Naive thymus-derived CD8-positive, alpha-beta T cell (primary cell): Measurements from ENCODE around the gene KCNH5. TPM values are rescaled to one million over a fixed set of nuclear protein-coding genes. Genes with fewer than 3 reads are reported as not detected.
A peak's percentile ranks its signal among the peaks of the same experiment; 100 is the strongest.

Experiments used
- ATAC-seq, 2 donors: fragments of 150-1000 bp; cut with Tn5 transposase in 1 of 2; sonication (Bioruptor Pico), chemical (Tn5 transposase) in 1 of 2; 1 replicate in 1 of 2; 2 replicates in 1 of 2; pipeline ENCODE4 v1.10.0; 2021; ENCODE audit warnings: mild to moderate bottlenecking in 2 of 2, moderate library complexity in 2 of 2
- POLR2A ChIA-PET: fragments of 350-600 bp; sonication (Branson Sonifier 250); formaldehyde crosslinking; loops from one replicate; lab custom pipeline; 2021; ENCODE audit warnings: antibody characterized with exemption; lab: Charles Lee
- DNase-seq, 10 donors: peaks; one replicate each; pipeline versions ENCODE4 v3.0.0 to v3.0.0-alpha.2; 2020 to 2022
- H3K27ac Mint-ChIP-seq, 10 donors: one replicate each; pipeline ENCODE4 v1.8.0; 2020 to 2022; ENCODE audit warnings: mild to moderate bottlenecking in 10 of 10, mixed read lengths in 10 of 10, moderate library complexity in 4 of 10, inconsistent platforms in 1 of 10
- H3K27me3 Mint-ChIP-seq, 5 donors: one replicate each; pipeline ENCODE4 v1.8.0; 2021 to 2022; ENCODE audit warnings: mixed read lengths in 5 of 5
- H3K36me3 Mint-ChIP-seq, 3 donors: one replicate each; pipeline ENCODE4 v1.8.0; 2020 to 2022; ENCODE audit warnings: mixed read lengths in 3 of 3, mild to moderate bottlenecking in 2 of 3, inconsistent platforms in 1 of 3
- H3K4me1 Mint-ChIP-seq, 4 donors: one replicate each; pipeline ENCODE4 v1.8.0; 2021 to 2022; ENCODE audit warnings: mixed read lengths in 4 of 4
- H3K4me3 Mint-ChIP-seq, 10 donors: one replicate each; pipeline ENCODE4 v1.8.0; 2020 to 2022; ENCODE audit warnings: mild to moderate bottlenecking in 10 of 10, mixed read lengths in 10 of 10, moderate library complexity in 6 of 10, inconsistent platforms in 1 of 10
- H3K9me3 Mint-ChIP-seq, 9 donors: one replicate each; pipeline ENCODE4 v1.8.0; 2020 to 2022; ENCODE audit warnings: mixed read lengths in 9 of 9, mild to moderate bottlenecking in 3 of 9, inconsistent platforms in 1 of 9, moderate library complexity in 1 of 9
- polyA plus RNA-seq, 3 donors: library from polyadenylated mRNA; unstranded; fragments of 300-500 nt; fragmentation: Illumina TruSeq; gene quantifications; one replicate each; pipeline ENCODE4 v1.2.3, GENCODE V29; 2021
- total RNA-seq, 8 experiments: library from RNA in 2 of 8; stranded (reverse) in 2 of 8; gene quantifications; one replicate each; pipeline ENCODE4 v1.2.3 and lab custom pipeline; 2021 to 2026

Gene KCNH5
- total and polyA plus RNA-seq, 5 experiments from 2014 or later = not detected

- H3K27ac Mint-ChIP-seq = no peak overlapping the region
- DNase-seq (no peak), ATAC-seq (no peak)
- no peaks in the 10 kb centered on the region for H3K36me3 Mint-ChIP-seq
- no peaks in the 10 kb centered on the region for H3K4me1 Mint-ChIP-seq
- POLR2A ChIA-PET = no interaction called here
- H3K27me3 Mint-ChIP-seq = peaks cover 1 to 11% (median 5%) of the 10 kb centered on the region in 5 donors
- no peaks in the 10 kb centered on the region for H3K9me3 Mint-ChIP-seq
- H3K4me3 Mint-ChIP-seq = no peak overlapping the region
Observed at GRCh38 chr14:63032641-63033040, 12.6 kb downstream of the KCNH5 start.

- H3K9me3 Mint-ChIP-seq = peaks cover 0 to 1% (median 0%) of the 10 kb centered on the region in 9 donors
- ATAC-seq (no peak), DNase-seq (no peak)
- H3K36me3 Mint-ChIP-seq = no peaks in the 10 kb centered on the region
- H3K27me3 Mint-ChIP-seq = peaks cover 1 to 11% (median 4%) of the 10 kb centered on the region in 5 donors
- H3K27ac Mint-ChIP-seq = no peak overlapping the region
- H3K4me1 Mint-ChIP-seq = no peaks in the 10 kb centered on the region
- POLR2A ChIA-PET = no interaction called here
- H3K4me3 Mint-ChIP-seq = no peak overlapping the region
Observed at GRCh38 chr14:63032076-63032475, 13.2 kb downstream of the KCNH5 start.

GRCh38 chr14:63030113-63030512 lies 15.1 kb downstream of the KCNH5 start:
- Mint-ChIP-seq H3K27ac (no peak overlapping the region), H3K27me3 (peaks cover 1 to 11% (median 4%) of the 10 kb centered on the region in 5 donors), H3K9me3 (peaks cover 0 to 13% (median 7%) of the 10 kb centered on the region in 9 donors), H3K36me3 (no peaks in the 10 kb centered on the region), H3K4me3 (no peak overlapping the region), H3K4me1 (no peaks in the 10 kb centered on the region)
- DNase-seq = no peak
- ATAC-seq = no peak
- POLR2A ChIA-PET = no interaction called here

GRCh38 chr14:63027719-63028118 lies 17.5 kb downstream of the KCNH5 start:
- ATAC-seq = no peak
- no peaks in the 10 kb centered on the region for H3K4me1 Mint-ChIP-seq
- no peak overlapping the region for H3K4me3 Mint-ChIP-seq
- no peaks in the 10 kb centered on the region for H3K36me3 Mint-ChIP-seq
- H3K27ac Mint-ChIP-seq = no peak overlapping the region
- H3K27me3 Mint-ChIP-seq = peaks cover 0 to under 1% (median 0%) of the 10 kb centered on the region in 5 donors
- peaks cover 0 to 13% (median 9%) of the 10 kb centered on the region in 9 donors for H3K9me3 Mint-ChIP-seq
- DNase-seq = no peak
- POLR2A ChIA-PET = no interaction called here

- no peak for DNase-seq
- POLR2A ChIA-PET = no interaction called here
- peaks cover 0 to 13% (median 9%) of the 10 kb centered on the region in 9 donors for H3K9me3 Mint-ChIP-seq
- no peak overlapping the region for H3K4me3 Mint-ChIP-seq
- no peak overlapping the region for H3K27ac Mint-ChIP-seq
- ATAC-seq = no peak
- no peaks in the 10 kb centered on the region for H3K4me1 Mint-ChIP-seq
- no peaks in the 10 kb centered on the region for H3K27me3 Mint-ChIP-seq
- H3K36me3 Mint-ChIP-seq = no peaks in the 10 kb centered on the region
Observed at GRCh38 chr14:63026491-63026890, 18.8 kb downstream of the KCNH5 start.

- Mint-ChIP-seq H3K27me3 (peaks cover 0 to 4% (median 0%) of the 10 kb centered on the region in 5 donors), H3K4me3 (no peak overlapping the region), H3K4me1 (no peaks in the 10 kb centered on the region), H3K27ac (no peak overlapping the region), H3K36me3 (no peaks in the 10 kb centered on the region), H3K9me3 (peaks cover 0 to 2% (median 0%) of the 10 kb centered on the region in 9 donors)
- ATAC-seq (no peak), DNase-seq (no peak)
- POLR2A ChIA-PET = no interaction called here
Observed at GRCh38 chr14:63014621-63015020, 30.6 kb downstream of the KCNH5 start.

- H3K36me3 Mint-ChIP-seq = no peaks in the 10 kb centered on the region
- peaks cover 0 to 2% (median 0%) of the 10 kb centered on the region in 9 donors for H3K9me3 Mint-ChIP-seq
- DNase-seq = no peak
- H3K27me3 Mint-ChIP-seq = peaks cover 0 to 4% (median 0%) of the 10 kb centered on the region in 5 donors
- POLR2A ChIA-PET = no interaction called here
- H3K4me3 Mint-ChIP-seq = no peak overlapping the region
- ATAC-seq = no peak
- H3K27ac Mint-ChIP-seq = no peak overlapping the region
- H3K4me1 Mint-ChIP-seq = no peaks in the 10 kb centered on the region
Observed at GRCh38 chr14:63012171-63012570, 33.1 kb downstream of the KCNH5 start.

GRCh38 chr14:63011623-63012022 lies 33.6 kb downstream of the KCNH5 start:
- ATAC-seq = no peak
- no peaks in the 10 kb centered on the region for H3K4me1 Mint-ChIP-seq
- DNase-seq = no peak
- peaks cover 0 to under 1% (median 0%) of the 10 kb centered on the region in 9 donors for H3K9me3 Mint-ChIP-seq
- H3K27me3 Mint-ChIP-seq = peaks cover 0 to 4% (median 0%) of the 10 kb centered on the region in 5 donors
- H3K27ac Mint-ChIP-seq = peak overlapping the region in 1 of 10 donors; percentile 2
- POLR2A ChIA-PET = no interaction called here
- H3K4me3 Mint-ChIP-seq = no peak overlapping the region
- H3K36me3 Mint-ChIP-seq = no peaks in the 10 kb centered on the region

GRCh38 chr14:63009495-63009894 lies 35.8 kb downstream of the KCNH5 start:
- Mint-ChIP-seq H3K4me1 (no peaks in the 10 kb centered on the region), H3K27ac (no peak overlapping the region), H3K36me3 (no peaks in the 10 kb centered on the region), H3K27me3 (peaks cover 0 to 4% (median 0%) of the 10 kb centered on the region in 5 donors), H3K9me3 (no peaks in the 10 kb centered on the region), H3K4me3 (no peak overlapping the region)
- DNase-seq (no peak), ATAC-seq (no peak)
- POLR2A ChIA-PET = no interaction called here

- no peak for DNase-seq
- H3K4me1 Mint-ChIP-seq = no peaks in the 10 kb centered on the region
- ATAC-seq = no peak
- no peaks in the 10 kb centered on the region for H3K36me3 Mint-ChIP-seq
- H3K27ac Mint-ChIP-seq = no peak overlapping the region
- no peak overlapping the region for H3K4me3 Mint-ChIP-seq
- H3K27me3 Mint-ChIP-seq = peaks cover 0 to 4% (median 0%) of the 10 kb centered on the region in 5 donors
- POLR2A ChIA-PET = no interaction called here
- H3K9me3 Mint-ChIP-seq = peaks cover 0 to 3% (median 0%) of the 10 kb centered on the region in 9 donors
Observed at GRCh38 chr14:63006531-63006930, 38.7 kb downstream of the KCNH5 start.

- no peak for DNase-seq
- Mint-ChIP-seq H3K4me1 (no peaks in the 10 kb centered on the region), H3K4me3 (no peak overlapping the region), H3K27ac (no peak overlapping the region), H3K27me3 (peaks cover 0 to under 1% (median 0%) of the 10 kb centered on the region in 5 donors), H3K9me3 (peaks cover 0 to 6% (median 2%) of the 10 kb centered on the region in 9 donors), H3K36me3 (no peaks in the 10 kb centered on the region)
- POLR2A ChIA-PET = no interaction called here
- no peak for ATAC-seq
Observed at GRCh38 chr14:62994096-62994495, 51.2 kb downstream of the KCNH5 start.

GRCh38 chr14:62988967-62989366 lies 56.3 kb downstream of the KCNH5 start:
- no peaks in the 10 kb centered on the region for H3K4me1 Mint-ChIP-seq
- peaks cover 0 to 14% (median 3%) of the 10 kb centered on the region in 9 donors for H3K9me3 Mint-ChIP-seq
- POLR2A ChIA-PET = no interaction called here
- no peak overlapping the region for H3K4me3 Mint-ChIP-seq
- no peaks in the 10 kb centered on the region for H3K36me3 Mint-ChIP-seq
- H3K27ac Mint-ChIP-seq = no peak overlapping the region
- ATAC-seq (no peak), DNase-seq (no peak)
- H3K27me3 Mint-ChIP-seq = peaks cover 0 to 5% (median 0%) of the 10 kb centered on the region in 5 donors

GRCh38 chr14:62983821-62984220 lies 61.4 kb downstream of the KCNH5 start:
- Mint-ChIP-seq H3K9me3 (peaks cover 0 to 23% (median 4%) of the 10 kb centered on the region in 9 donors), H3K36me3 (no peaks in the 10 kb centered on the region), H3K4me3 (no peak overlapping the region), H3K4me1 (no peaks in the 10 kb centered on the region), H3K27ac (no peak overlapping the region), H3K27me3 (peaks cover 0 to 2% (median 0%) of the 10 kb centered on the region in 5 donors)
- DNase-seq (no peak), ATAC-seq (no peak)
- POLR2A ChIA-PET = no interaction called here

GRCh38 chr14:62980693-62981092 lies 64.6 kb downstream of the KCNH5 start:
- DNase-seq = no peak
- Mint-ChIP-seq H3K27me3 (no peaks in the 10 kb centered on the region), H3K36me3 (no peaks in the 10 kb centered on the region), H3K9me3 (peaks cover 0 to 22% (median 6%) of the 10 kb centered on the region in 9 donors), H3K4me3 (no peak overlapping the region), H3K27ac (no peak overlapping the region), H3K4me1 (no peaks in the 10 kb centered on the region)
- POLR2A ChIA-PET = no interaction called here
- no peak for ATAC-seq
